HG02884 (cell line): ENCODE measurements around the gene RSL1D1.

ENCODE experiments used
- ATAC-seq: cut with Tn5 transposase; IDR thresholded peaks from one replicate; pipeline ENCODE4 v1.9.1; 2021; ENCODE audit warnings: mild to moderate bottlenecking, moderate library complexity; ENCODE audit not compliant: unreplicated experiment

Gene RSL1D1

DNA sequence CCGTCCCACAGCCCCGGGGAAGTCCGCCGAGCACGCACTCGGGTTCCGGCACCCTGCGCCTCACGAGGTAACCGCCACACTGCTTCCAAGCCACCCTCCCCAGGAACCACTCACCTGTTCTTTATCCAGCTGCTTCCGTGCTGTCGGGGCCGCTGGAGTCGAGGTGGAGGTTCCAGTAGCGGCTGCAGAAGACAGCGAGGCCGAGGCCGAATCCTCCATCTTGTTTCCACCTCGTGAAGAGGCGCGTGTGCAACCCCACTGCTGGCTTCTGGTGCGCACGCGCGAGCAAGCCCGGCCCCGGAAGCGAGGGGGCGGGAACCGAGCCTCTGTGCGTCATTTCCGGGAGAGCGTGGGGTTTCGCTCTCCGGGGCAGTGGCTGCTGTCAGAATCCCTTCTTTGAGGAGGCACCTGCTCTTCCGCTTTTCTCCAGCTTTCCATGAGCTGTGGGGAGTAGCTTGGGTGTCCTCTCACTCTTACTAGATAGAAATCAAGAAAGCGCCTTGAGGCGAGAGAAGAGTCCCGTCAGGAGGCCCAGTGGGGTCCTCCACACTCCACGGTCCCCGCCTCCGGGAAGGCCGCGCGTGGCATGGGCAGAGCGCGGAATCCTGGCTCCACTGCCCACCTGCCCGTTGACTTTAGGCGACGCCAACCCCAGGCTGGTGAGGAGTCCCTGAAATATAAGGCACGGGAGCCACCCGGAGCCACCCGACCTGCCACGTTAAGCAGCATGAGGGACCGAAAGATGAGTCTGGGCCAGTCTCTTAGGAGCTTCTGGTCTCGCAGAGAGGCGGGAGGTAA, at the start of gene RSL1D1:
Gene RSL1D1 (minus strand): TSS at position 249 of the 798 bp plus-strand sequence. CDS start 30 bp downstream, at position 219.
- ATAC-seq, result peak; percentile 74

DNA sequence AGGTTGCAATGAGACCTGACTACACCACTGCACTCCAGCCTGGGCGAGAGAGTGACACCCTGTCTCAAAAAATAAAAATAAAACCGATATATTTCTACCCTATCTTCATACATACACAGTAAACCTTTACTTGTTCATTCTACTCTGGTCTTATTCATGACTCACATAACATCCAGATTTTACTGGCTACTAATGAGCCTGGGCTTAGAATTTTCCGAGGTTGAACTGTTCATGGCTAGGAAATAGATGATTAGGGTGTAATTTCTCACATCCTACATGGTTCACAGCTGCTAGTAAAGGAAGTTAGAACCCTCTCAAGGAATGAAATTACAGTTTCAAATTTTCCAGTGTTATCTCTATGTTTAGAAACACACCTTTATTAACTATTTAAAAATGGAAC, 49.7 kb upstream of the RSL1D1 start:
- no peak for ATAC-seq

DNA sequence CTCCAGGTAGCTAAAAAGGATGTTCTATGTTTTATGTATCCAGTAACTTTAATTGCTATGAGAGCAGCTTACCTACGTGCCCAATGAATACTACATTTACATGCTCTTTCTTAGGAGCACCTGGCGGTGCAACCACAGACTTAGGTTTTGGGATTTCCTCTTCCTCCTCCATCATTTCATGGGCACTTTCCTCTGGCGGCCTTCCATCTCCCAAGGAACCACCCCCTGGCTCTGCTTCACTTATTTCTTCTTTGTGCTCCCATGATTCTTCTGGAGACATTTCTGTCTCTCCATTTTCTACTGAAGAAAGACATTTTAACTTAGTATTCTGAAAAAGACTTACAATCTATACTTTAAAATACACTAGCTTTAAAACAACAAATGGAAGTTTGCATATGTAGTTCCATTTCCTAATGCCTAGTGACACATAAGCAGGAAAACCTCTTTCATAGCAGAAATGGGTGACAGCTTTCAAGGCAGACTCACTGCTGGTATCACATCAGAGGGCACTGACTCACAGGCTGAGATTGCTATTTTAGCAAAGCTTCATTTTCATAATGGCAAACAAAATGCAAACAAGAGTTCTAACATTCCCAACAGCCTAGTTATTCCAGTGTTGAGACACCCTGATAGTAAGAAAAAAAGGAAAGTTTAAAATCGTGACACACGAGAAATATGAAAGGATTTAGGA, 45.3 kb upstream of the RSL1D1 start:
- ATAC-seq, result no peak

DNA sequence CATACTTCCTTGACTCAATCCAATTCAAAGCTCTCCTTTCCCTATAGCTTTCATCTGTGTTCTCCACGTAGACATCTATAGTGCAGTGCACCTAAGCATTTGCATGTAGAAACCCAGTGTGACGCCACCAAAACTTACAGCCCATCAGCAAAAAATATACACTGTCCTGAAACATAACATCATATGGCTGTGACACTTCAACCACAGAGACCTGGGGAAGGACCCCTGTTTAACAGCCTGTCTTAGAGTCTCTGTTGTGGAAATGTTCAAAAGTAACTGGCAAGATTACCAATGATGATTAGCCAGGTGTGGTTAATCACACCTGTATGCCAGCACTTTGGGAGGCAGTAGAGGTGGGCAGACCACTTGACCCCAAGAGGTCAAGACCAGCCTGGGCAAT, 42.2 kb upstream of the RSL1D1 start:
- no peak for ATAC-seq

DNA sequence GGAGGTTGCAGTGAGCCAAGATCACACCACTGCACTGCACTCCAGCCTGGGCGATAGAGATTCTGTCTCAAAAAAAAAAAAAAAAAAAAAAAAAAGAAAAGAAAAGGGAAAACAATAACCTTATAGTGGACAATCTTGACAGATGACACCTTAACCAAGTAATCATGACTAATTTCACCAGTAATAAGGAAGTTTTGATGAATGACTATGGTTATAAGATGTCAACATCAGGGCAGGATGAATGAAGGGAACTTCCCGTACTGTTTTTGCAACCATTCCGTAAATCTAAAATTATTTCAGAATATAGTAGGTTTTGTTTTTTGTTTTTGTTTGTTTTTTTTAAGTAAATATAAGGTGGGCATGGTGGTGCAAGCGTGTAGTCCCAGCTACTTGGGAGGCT, 41.4 kb upstream of the RSL1D1 start:
- ATAC-seq, result no peak

DNA sequence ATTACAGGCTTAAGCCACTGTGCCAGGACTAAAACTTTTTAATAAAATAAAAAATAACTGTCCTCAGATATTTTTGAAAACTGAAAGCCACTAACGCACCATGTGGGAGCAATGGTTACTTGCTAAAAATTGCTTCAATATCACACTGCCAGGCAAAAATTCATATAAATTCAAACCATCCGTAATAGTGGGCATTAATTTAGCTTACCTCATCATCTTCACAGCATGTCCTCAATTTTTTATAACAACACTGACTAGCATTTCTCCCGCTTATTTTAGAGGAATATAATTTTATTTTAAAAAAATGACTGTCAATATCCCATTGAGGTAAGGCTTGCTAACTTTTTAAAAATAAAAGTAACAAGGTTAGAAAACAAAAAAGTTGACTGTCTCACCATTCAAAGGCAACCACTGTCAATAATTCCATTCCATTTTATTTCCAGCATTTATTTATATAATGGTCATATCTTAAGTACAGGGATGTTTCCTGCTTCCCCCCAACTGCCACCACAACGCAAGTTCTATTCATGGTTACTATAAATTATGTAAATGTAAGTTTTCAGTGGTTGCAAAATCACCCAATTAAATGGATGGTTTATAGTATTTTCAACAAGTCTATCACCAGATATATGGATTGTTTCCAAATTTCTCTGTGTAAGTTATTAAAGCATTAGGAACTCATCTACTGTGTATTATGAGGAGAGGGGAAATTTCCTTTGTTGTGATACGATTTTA, 39.1 kb upstream of the RSL1D1 start:
- ATAC-seq, result no peak

DNA sequence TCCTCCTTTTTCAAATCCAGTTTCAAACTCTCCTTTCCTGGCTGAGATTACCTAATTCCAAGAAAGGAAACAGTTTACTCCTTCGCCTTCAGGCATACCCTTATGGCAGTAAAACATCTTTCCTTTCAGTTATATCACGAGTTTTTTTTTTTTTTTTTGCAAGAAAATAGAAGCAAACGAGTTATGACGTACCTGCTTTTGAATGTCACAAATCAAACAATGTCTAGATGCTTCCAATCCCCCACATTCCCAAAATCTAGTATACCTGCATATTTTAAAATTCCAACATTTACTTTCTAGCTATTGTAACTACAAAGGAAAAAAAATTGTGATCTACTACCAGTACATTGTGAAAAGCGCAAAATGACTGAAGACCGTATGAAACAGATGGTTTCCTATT, 35.5 kb upstream of the RSL1D1 start:
- ATAC-seq, result no peak

DNA sequence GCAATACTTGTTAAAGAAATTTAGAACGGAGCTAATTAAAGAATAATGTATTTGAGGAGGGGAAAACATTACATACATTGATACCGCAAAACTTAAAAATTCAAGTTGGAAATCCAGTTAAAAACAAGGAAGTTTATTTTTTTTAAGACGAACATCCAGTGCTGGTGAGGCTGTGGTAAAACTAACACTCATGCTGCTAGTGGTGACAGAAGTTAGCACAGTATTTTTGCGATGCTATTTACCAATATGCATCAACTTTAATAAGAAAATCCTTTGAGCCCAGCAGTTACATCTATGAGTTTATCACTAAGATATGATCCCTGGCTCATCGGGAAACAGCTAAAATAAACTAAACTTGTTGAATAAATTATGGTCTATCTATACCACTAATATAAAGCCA, 32.7 kb upstream of the RSL1D1 start:
- no peak for ATAC-seq

DNA sequence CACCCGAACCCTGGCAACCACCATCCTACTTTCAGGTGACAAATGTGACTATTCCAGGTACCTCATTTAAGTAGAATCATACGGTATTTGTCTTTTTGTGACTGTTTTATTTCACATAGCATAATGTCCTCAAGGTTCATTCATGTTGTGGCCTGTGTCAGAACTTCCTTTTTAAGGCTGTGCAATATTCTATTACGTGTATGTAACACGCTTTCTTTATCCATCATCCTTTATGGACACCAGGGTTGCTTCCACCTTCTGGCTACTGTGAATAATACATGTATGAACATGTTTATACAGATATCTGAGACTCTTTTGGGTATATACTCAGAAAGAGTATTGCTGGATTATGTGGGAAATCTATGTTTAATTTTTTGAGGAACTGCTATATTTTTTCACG, 28.7 kb upstream of the RSL1D1 start:
- ATAC-seq, result no peak

DNA sequence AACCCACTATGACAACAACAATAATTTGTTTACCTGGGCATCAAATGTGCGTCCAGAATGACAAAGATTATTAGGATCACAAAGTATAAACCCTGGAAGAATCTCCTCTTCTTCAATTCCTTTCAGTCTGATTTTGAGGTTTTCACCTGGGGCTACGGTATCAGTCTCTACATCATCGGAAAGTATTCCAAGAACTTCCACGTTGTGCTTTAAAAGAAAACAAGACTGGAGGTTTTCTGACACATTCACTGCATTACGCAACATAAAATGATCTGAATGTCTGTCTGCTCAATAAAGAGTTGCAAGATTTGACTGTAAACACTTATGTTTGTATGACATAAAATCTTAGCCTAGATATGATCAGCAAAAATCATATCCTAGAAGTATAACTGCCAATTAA, 26.0 kb upstream of the RSL1D1 start:
- no peak for ATAC-seq

DNA sequence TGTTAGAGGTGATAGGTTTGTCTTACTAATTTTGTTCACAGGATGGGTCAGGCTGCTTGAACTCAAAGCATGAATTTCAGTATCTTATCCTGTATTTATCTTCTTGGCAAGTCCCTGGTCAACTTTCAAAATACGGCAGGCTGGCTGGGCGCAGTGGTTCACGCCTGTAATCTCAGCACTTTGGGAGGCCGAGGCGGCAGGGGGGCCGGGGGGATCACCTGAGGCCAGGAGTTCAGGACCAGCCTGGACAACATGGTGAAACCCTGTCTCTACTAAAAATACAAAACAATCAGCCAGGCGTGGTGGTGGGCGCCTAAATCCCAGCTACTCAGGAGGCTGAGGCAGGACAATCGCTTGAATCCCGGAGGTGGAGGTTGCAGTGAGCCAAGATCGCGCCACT, 25.0 kb upstream of the RSL1D1 start:
- no peak for ATAC-seq

DNA sequence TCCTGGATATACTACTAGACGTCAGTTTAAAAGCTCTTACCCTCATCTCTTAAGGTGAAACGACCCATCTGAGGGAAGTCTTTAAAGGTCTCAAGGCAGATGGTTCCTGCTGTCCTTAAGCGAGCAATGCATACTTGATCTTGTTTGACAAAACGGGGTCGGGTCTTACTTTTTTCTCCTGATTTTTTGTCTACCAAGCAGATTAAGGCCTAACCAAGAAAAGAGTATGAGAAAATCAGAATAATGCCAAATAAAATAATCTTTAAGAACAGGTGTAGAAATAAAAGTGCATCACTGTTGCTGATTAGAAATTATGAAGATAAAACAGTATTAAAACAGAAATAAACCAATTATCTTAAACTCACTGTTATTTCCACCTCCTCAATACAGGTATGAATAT, 24.4 kb upstream of the RSL1D1 start:
- no peak for ATAC-seq

DNA sequence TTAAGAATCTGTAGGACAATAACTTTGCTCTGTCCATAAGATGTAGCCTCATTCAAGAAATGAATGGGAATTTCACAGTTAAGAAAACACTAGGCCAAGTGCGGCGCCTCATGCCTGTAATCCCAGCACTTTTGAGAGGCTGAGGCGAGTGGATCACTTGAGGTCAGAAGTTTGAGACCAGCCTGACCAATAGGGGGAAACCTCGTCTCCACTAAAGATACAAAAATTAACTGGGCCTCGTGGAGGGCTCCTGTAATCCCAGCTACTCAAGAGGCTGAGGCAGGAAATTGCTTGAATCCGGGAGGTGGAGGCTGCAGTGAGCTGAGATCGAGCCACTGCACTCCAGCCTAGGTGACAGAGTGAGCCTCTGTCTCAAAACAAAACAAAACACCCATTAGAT, 19.9 kb upstream of the RSL1D1 start:
- no peak for ATAC-seq

DNA sequence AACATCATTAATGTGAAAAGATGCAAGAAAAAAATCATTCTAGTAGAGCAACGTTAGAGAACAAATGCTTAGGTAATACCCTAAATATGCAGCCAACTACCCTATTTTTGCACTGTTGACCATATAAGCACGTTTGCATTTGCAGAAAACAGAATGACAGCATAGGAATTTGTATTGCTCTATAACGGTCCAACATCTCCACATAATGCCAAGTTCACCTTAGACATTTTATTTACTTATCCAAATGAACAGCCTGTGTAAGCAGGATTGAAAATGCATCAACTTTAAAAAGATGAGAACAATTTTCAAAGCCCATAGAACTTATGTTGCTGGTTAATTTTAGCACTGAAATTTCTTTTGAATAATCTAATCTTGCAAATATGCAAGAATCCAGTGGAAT, 19.1 kb upstream of the RSL1D1 start:
- ATAC-seq, result no peak

DNA sequence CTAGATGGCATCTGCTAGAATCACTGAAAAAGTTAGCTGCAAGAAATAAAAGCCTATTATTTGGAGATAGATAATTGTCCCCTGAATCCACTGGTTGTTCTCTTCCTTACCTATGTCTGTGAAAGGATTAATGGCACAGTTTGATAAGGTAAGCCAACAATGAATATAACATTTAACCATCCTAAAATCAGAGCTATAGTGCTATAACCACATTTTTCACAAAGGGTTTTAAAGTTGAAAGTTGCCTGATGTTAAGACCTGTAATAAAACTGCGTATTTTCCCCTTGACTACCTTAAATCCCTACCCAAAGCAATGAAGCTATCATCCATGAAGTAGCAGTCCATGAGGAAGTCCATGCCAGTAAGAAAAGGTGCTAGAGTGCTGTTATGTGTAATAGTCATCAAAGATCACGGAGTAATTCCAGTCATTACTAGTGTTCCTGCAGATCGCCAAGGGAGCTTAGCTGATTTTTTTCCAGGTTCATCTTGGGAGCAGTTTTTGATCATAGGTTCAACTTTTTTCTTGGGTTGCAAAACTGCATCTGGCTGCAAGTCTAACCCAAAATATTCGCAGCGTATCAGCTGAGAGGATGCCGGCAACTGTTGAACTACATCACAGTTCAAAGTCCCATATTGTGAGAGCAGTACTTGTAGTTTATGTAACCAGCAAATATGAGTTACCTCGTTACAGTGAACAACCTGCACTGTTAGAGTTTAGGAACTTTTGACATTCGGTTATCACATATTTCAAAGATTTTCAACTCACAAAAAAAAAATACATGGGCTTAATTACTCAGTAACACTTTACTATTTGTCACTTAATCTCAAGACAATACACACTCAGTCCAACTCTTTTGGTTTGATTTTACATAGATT, 18.2 kb upstream of the RSL1D1 start:
- no peak for ATAC-seq

DNA sequence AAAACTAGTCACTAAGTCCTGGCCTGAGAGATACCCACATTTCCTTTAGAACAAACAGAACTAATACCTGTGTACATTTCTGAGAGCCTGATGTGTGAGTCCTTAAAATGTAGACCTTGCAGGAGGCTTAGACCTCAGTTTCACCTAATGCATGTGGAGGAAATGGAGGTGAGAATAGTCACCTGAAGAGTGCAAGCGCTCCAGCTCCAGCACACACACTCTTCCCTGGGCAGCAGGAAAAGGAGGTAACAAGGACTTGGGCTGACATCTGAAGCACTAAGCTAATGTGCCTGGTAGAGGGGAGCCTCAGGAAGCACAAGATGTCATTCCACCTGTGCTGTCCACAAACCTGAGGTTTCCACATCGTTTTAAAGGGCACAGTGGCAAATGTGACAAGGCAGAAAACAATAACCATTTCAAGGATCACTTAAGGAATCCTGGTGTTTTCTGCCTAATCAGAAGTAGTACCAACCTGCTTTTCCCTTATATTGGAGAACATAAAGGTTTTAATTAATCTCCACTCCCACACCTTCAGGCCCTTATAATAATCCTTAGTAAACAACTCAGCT, 17.2 kb upstream of the RSL1D1 start:
- ATAC-seq, result no peak

DNA sequence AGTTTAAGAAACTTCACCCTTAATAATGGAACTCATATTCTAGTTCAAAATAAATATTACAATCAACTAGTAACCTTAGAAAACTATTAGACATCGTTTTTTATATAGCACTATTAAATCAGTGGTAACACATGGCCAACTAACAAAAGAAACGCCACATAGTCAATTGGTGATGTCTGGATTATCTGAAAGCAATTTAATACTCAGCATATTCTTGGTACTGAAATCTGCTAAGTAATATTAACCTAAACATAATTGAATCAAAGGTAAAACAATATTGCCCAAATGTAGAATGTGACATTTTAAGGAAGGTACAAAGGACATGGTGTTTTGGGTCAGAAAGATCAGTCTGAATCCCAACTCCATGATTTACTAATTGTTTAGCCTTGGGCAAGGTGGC, 11.1 kb upstream of the RSL1D1 start:
- no peak for ATAC-seq

DNA sequence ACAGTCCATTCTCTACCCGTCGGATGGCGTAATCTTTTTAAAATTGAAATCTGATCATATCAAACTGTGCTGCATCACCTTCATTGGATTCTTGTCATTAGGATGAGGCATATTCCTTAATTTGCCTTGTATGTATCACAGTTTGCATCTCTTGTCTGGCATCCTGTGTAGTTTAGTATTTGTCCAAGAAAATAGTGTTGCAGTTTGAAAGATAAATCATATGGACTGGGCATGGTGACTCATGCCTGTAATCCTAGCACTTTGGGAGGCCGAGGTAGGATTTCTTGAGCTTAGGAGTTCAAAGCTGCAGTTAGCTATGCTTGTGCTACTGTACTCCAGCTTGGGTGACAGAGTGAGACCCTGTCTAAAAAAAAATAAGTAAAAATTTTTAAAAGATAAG, 5.8 kb upstream of the RSL1D1 start:
- no peak for ATAC-seq

DNA sequence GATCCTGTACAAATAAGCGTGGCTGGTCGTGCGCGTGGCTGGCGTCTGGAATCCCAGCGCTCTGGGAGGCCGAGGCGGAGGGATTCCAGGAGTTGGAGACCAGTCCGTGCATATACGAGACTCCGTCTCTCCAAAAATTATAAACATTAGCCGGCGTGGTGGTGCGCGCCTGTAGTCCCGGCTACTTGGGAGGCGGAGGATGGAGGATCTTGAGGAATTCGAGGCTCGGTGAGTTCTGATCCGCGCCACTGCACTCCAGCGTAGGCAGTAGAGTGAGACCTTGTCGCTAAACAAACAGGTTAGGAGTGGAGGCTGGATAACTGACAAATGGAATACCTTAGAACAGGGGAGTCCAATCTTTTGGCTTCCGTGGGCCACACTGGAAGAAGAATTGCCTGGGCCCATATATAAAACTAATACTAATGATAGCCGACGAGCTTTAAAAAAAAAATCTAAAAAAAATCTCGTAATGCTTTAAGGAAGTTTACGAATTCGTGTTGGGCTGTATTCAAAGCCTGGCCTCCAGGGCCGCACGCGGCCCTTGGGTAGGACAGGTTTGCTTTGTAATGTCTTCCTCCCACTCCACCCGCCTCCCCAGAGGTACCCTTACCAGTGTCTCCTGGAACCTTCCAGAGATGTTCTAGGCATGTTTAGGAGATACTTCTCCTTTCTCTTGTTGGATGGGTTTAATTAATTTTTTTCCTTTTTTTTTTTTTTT, 909 bp upstream of the RSL1D1 start:
- ATAC-seq, result no peak

DNA sequence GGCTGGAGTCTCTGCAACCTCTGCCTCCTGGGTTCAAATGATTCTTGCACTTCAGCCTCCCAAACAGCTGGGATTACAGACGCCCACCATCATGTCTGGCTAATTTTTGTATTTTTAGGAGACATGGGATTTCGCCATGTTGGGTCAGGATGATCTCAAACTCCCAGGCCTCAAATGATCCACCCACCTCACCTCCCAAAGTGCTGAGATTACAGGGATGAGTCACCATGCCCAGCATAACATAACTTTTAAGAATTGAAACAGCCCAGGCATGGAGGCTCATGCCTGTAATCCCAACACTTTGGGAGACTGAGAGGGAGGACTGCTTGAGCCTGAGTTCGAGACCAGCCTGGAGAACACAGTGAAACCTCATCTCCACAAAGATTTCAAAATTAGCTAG, 2.5 kb downstream of the RSL1D1 start:
- no peak for ATAC-seq
